Measurements from ENCODE around the gene FSHB.

DNA sequence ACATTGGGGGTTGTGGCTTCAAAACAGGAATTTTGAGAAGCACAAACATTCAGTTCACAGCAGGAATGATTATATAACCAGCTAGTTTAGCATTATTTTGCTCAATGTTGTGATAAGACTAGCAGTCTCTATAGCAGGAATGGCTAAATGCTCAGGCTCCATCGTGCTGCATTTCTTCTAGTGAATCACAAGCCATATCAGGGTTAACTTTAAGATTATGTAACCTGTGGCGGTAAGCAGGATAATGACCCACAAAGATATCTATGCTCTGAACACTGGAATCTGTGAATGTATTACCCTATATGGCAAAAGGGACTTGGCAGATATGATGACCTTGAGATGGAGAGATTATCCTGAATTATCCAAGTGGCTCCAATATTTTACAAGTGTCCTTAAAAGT is 14.8 kb downstream of the FSHB start:
- no peak for TF ChIP-seq POLR2A (IDR thresholded peaks at IDR 0.05)
- no peak for TF ChIP-seq CTCF (IDR thresholded peaks at IDR 0.05)
- no peak for TF ChIP-seq EP300 (IDR thresholded peaks at IDR 0.05)
- TF ChIP-seq POLR2AphosphoS5 (IDR thresholded peaks at IDR 0.05): no peak
